Stimulated activated CD4-positive, alpha-beta T cell treated with anti-CD3 and anti-CD28 coated beads, Interleukin-12 subunit alpha, Interleukin-12 subunit beta, amount 100 ng/mL, for 48 hours (primary cell): ENCODE results near the gene TMEM184C.

Experiments used
- DNase-seq, 3 donors: peaks; one replicate each; pipeline ENCODE4 v3.0.0-alpha.2; 2020; ENCODE audit warnings: low read depth in 2 of 3, low spot score in 1 of 3

The TMEM184C gene

GRCh38 chr4:147648656-147649055 is 31.5 kb downstream of the TMEM184C start:
- no peak for DNase-seq

GRCh38 chr4:147651563-147651962 is 34.4 kb downstream of the TMEM184C start:
- no peak for DNase-seq

DNA sequence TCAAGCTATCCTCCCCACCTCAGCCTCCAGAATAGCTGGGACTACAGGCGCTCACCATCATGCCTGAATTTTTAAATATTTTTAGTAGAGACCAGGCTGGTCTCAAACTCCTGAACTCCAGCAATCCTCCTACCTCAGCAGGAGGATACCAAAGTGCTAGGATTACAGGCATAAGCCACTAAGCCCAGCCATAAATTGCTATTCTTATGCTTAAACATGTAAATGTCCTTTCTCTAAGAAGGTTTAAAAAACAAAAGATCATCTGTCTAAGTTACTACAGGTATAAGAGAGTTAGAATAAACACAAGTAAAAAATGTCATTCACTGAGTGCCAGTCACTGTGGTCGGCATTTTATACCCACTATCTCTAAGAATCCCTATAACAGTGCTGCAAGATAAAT is 38.4 kb downstream of the TMEM184C start:
- DNase-seq = no peak

- no peak for DNase-seq
These were observed 41.3 kb downstream of the TMEM184C start for GRCh38 chr4:147658501-147658900.

DNA sequence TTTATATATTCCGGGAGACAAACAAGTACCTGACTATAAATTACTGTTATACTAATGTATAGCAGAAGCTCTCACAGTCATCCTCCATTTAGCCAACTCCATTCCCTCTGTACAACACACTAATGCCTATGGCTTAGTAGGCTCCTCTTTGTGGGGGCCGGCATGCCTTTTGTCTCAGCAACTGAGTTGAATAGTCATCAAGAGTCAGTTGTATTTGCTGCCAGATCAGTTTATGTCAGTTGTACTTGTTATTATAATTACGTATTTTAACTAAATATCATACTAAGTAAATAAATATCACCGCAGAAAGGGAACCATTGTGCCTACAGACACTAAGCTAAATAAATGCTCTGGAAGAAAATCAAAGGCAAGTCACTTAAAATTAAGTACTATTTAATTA is 56.9 kb downstream of the TMEM184C start:
- DNase-seq = no peak

GRCh38 chr4:147674496-147674895 is 57.3 kb downstream of the TMEM184C start:
- DNase-seq = no peak

DNA sequence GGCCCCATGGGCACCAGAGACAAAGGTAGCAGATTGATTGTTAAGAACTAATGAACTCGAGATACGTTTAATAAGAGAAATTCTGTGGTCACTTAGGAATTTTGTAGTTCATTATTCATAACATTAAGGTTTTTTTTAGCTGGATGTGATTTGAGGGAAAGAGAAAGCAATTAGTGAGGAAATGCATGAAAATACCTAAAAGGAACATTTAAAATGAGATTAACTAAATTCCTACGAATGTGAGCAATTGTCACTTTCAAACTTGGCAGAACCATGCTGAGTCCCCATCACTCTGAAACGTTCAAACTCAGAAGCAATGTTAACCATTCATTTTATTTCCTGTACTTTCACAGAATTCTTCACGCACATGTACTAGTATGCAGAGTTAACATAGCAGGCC is 60.9 kb downstream of the TMEM184C start:
- no peak for DNase-seq

GRCh38 chr4:147678796-147679549 is 61.8 kb downstream of the TMEM184C start:
- DNase-seq = no peak

DNA sequence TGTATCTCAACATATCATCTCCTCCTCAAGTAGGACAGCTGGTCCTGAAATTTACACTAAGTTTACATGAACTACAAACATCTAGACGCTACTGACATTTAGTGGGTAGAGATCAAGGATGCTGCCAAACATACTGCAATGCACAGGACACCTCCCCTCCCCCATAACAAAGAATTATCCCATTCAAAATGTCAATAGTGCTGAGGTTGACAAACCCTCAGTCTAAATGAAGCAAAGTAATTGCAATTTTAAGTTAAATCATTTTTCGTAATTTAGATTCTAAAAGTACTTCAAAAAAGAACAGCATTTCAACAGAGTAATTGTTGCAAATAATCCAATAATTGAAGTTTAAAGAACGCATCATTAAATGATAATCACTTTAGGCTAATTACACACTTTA is 65.6 kb downstream of the TMEM184C start:
- no peak for DNase-seq

- peak in 1 of 3 donors; percentile 8 for DNase-seq
These were observed 66.0 kb downstream of the TMEM184C start for GRCh38 chr4:147683188-147683591.

- peak; percentile 74 to 87 (median 84) for DNase-seq
These were observed 66.8 kb downstream of the TMEM184C start, which contains the start of gene PRMT9 for GRCh38 chr4:147683717-147684700. Gene PRMT9 (minus strand): TSS chr4:147684163. CDS start chr4:147683987, 176 bp downstream.

GRCh38 chr4:147689067-147689466 is 71.9 kb downstream of the TMEM184C start:
- DNase-seq = no peak

DNA sequence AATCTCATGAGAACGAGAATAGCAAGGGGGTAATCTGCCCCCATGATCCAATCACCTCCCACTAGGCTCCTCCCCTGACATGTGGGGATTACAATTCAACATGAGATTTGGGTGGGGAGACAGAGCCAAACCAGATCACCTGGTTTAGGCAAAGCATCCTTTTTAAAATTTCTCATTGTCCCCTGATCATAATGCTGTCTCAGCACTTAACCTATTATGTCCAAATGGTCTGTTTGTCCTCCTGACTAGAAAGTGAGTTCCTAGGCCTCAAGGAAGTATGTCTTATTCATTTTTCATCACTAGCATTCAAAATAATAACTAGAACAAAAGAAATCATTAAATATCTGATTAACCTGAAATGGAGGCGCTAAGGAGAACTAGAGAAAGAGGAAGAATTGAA is 74.6 kb downstream of the TMEM184C start:
- no peak for DNase-seq

GRCh38 chr4:147693218-147693617 is 76.0 kb downstream of the TMEM184C start:
- no peak for DNase-seq

DNA sequence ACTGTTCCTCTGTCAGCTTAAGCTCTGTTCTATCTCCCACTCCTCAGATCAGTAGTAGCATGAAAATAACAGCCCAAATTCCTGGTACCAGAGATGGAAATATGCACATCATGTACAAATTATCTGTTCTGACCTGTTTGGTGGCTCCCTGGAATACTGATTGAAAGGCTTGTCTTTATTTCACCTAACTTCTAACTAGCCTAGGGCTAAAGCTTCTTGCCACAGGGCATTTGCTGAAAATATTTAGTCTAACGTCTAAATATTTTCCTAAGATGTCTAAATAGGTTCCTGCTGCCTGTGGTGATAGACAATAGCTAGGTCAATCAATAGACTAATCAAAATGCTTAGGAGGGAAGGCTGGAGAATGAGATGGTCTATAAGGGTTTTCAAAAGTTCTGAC is 79.7 kb downstream of the TMEM184C start:
- no peak for DNase-seq

DNA sequence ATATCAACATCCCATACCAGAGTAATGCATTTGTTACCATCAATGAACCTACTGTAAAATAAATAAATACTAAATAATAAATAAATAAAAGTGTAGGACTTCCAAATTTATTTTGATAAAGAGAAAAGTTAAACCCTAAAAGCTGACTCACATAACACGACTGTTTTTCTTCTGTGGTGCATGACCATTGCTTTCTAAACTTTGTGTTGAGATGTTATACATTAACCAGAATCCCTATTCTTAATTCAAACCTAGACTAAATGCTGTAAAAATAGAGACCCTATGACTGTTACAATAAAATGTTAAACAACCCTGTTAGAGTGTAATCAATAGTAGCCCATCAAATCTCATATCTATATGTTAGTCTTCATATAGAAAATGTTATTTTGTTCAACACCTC is 87.6 kb downstream of the TMEM184C start:
- no peak for DNase-seq

DNA sequence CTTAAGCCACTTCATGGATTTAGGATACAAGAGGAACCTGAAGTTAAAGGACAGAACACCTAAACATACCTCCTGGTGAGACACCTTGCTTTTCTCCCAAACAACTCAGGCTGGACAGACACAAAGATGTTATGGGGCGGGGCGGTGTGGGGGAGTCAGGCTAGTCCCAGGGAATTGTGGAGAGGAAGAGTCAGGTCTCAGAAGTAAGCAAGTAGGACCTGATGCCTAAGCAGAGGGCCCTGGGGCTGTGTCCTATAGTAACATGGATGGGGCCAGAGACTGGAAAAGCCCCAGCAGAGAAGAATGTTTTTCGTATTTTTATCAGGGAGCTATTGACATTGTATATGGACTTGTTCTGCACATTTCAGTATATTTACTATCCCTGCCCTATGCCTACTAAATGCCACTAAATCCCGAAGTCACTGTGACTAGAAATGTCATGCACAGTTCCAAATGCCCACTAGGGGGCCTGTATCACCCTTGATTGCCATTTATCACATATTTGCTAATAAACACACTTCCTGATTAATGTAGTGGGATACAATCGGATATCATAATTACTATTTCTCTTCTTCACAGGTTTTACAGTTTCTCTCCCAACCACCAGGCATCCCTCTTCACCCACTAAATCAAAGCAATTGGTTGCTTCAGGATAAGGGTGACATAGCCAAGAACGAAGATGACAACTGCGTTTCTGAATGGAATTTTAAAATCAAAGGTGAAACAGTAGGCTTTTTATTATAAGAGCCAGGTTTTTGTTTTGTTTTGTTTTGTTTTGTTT is 90.9 kb downstream of the TMEM184C start:
- peak in 1 of 3 donors; percentile 30 for DNase-seq

DNA sequence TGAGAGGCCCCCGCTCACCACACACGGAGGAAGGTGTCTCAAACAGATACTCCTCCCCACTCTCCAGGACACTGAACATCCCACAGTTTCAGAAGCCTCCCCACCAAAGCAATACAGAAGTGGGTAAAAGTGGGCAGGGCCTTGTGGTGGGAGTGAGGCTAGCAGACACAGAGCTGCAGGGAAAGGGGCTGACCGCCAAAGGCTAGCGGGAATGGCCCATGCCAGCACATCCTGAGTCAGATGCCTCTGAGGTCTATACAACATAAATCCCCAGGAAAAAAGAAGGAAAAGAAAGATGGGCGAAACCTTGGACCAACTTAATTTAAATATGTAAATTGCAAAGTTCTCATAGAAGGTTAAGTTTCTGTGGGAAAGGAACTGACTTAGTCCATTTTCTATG is 92.8 kb downstream of the TMEM184C start:
- no peak for DNase-seq

- DNase-seq = no peak
These were observed 97.6 kb downstream of the TMEM184C start for GRCh38 chr4:147714575-147715401.

- DNase-seq = no peak
These were observed 100.7 kb downstream of the TMEM184C start for GRCh38 chr4:147717878-147718277.
